HG03575 (cell line): ENCODE data around the gene ANKRD16.
"Not testable (repeated sequence)": the region's sequence is repeated elsewhere in the genome, so short reads cannot be mapped to it uniquely, and the experiment has no call there.

Experiments
- ATAC-seq: cut with Tn5 transposase; IDR thresholded peaks from one replicate; pipeline ENCODE4 v1.9.1; 2021; ENCODE audit not compliant: unreplicated experiment, insufficient number of reproducible peaks, low FRiP score; ENCODE audit errors: extremely low read depth

The ANKRD16 gene

GRCh38 chr10:5889624-5890451, at the start of gene ANKRD16, which contains the start of gene FBH1:
Gene ANKRD16 (minus strand): TSS chr10:5889893. CDS start chr10:5889354, 539 bp downstream.
Gene FBH1 (plus strand): TSS chr10:5890243. CDS start chr10:5890346, 103 bp downstream.
- ATAC-seq = peak; percentile 50

- no peak for ATAC-seq
These were observed 48.6 kb upstream of the ANKRD16 start for GRCh38 chr10:5938291-5938690.

DNA sequence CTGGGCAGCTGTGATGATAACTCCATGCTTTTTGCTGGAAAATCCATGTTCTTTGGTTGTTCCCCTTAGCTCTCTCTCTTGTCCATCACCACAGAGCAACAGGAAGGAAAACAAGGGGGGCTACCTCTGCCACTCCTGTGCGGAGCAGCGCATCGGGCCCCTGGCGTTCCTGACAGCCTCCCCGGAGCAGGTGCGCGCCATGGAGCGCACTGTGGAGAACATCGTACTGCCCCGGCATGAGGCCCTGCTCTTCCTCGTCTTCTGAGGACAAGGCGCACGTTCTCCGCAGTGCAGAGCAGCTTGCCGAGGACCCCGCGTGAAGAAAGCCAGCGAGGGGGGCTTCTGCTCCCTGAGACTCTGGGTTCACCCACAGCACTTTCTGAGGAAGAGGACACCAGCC, 47.3 kb upstream of the ANKRD16 start:
- ATAC-seq = no peak

DNA sequence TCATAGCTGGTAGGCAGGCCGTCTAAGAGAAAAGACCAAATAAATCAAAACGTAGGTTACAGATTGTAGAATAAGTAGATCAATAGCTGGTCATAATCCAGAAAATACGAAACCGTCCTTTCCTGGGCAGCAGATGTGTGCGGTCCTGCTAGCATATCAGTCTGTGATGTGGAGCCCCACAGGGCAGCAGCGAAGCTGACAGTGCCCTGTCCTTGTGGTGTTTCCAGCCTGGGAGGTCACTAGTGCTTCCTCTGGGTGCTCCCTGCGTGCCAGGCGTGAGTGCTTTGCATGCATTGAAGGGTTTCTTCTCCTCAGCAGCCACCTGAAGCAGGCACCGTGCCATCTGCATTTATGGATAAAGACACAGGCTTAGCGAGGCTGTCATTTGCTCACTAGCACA, 45.9 kb upstream of the ANKRD16 start:
- ATAC-seq = no peak

DNA sequence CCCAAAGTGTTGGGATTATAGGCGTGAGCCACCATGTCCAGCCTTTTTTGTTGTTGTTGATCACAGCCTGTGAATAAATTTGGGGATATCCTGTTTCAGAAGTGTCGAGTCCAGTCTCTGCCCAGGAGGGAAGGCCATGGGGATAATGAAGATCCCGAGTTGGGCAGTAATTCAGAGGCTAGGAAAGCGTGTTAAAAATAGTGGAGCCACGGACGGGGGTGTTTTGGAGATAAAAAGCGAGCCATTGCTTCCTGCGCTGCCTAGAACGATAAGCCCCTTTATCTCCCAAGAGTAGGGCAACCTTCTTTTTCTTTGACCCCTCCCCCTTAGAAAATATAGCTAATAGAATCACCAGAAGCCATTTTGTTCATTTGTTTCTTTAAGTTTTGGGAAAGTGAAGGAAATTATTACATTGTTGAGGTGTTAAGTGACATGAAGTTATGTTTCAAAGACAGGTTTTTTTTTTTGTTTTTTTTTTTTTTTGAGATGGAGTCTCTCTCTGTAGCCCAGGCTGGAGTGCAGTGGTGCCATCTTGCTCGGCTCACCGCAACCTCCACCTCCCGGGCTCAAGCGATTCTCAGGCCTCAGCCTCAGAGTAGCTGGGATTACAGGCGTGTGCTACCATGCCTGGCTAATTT, 44.3 kb upstream of the ANKRD16 start:
- ATAC-seq = no peak

DNA sequence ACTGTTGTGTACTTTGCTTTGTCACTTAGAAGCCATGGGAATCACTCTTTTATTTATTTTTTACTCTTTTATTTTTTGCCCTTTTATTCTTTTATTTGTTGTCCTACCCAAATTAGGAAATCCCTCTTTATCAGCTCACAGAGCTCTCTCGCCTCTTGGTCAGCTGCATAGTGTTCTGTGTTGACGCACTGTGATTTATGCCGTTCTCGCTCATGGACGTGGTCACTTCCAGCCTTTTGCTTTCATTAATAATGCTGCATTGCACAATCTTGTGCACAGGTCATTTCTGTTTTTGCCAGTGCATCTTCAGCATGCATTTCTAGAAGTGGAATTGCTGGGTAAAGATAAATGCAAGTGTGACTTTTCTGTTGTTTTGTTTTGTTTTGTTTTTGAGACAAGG, 42.7 kb upstream of the ANKRD16 start:
- no peak for ATAC-seq

DNA sequence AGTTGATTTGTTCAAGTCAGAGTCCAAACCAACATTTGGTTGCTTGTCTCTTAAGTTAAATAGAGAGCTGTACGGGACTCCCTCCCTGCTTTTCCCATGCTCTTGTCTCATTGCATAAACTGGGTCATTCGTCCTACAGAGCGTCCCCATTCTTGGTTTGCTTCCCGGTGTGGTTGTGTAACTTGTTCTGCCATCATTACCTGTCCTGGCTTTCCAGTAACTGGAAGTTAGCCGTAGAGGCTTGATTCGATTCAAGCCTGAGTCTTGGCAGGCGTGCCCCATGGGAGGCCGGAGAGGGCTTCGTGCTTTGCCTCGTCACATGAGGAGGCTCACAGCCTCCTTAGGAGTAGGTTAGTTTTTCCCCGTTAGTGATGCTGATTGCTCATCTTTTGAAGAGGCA, 40.6 kb upstream of the ANKRD16 start:
- ATAC-seq = no peak

DNA sequence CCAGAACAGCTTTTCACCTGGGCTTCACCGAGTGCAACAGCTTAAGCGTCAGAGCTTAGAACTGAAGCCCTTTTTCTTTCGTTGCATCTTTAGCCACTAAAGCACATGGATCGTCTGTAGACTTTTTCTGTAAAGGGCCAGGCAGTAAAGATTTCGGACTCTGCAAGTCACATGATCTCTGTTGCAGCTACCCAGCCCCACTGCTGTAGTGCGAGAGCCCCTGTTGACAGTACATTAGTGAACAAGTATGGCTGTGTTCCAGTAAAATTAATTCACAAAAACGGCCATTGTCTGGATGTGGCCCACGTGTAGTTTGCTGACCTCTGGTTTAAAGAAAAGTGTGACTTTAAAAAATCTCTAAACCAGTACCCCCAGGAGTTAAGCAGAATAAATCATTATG, 39.7 kb upstream of the ANKRD16 start:
- no peak for ATAC-seq

DNA sequence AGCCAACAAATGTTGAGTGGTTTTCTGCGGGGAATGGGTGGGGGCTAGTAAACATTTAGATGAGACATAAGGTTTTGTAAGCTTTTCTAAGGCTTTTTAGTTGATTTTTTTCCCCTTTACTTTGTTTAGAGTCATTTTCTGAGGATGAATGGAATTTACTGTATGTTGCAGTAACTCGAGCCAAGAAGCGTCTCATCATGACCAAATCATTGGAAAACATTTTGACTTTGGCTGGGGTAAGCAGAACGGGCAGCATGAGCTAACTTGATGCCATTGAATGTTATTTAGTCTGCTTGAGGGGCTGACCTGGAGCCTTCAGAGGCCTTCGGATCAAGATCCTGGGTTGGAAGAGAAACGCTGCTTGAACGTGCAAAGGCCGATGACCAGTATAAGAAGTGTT, 37.6 kb upstream of the ANKRD16 start:
- ATAC-seq = no peak

DNA sequence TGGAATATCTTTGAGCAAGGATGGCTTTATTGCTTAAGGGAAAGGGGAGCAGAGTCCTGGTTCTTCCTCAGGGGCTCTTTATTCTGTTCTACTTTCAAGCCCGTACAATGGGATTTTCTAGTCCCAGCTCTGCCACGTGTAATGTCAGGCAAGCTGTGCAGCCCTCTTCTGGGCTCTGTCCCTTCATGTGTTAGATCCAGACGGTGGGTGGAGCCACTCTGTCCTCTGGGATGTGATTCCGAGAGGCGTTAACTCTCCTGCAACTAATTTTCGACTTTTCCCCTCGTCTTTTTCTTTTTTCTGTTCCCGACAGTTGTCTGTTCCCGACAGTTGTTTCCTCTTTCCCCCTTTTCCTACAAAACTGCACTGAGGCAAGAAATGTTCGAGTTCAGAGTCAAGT, 35.2 kb upstream of the ANKRD16 start:
- ATAC-seq = no peak

GRCh38 chr10:5921746-5922145, 32.1 kb upstream of the ANKRD16 start:
- no peak for ATAC-seq

DNA sequence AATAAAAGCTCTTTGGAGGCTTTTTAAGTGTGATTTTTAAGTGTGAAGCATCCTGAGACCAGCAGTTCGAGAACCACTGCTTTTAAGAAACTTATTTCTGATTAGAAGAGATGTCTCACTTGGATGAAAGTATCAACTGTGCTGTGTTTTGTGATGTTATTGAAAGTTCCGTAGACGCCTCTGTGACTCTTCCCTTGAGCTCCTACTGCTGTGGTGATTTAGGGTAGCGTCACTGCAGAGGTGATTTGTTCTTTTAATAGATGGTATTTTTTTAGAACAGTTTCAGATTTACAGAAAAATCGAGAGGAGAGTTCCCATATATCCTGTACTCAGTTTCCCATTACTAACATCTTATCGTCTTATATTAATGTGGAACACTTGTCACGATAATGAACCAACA, 29.9 kb upstream of the ANKRD16 start:
- ATAC-seq = no peak

- no peak for ATAC-seq
These were observed 29.1 kb upstream of the ANKRD16 start for GRCh38 chr10:5918763-5919162.

- ATAC-seq = no peak
These were observed 27.6 kb upstream of the ANKRD16 start for GRCh38 chr10:5917305-5917704.

DNA sequence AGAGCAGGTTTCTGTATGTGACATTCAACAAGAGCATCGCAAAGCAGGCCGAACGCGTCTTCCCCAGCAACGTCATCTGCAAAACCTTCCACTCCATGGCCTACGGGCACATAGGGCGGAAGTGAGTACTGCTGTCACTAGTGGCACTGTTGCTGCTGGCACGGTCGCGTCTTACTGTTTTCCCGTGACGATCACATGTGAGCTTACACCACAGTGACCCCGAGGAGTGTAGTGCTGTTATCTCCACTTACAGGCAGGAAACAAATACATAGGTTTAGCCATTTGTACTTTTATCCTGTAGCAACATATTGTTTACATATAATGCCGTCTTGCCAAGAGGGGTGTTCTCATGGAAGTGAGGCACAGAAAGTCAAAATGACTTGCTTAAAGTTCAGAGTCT, 25.8 kb upstream of the ANKRD16 start:
- ATAC-seq = no peak

DNA sequence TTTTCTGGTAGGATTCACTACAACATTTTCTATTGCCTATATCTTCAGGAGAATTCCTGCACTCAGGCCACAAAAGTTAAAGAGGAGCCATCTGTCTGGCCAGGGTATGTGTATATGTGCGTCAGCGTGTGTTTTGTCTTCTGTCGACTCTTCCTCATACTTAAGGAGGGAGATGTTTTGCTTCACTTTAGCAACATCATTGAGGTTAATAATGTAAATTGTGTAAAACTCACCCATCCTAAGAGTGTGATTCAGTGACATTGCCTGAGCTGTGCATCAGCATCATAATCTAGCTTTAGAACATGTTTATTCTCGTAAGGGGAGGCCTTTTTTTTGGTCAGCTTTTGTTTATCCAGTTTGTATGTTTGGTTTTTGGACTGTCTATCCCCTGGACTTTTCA, 24.0 kb upstream of the ANKRD16 start:
- ATAC-seq = no peak

- no peak for ATAC-seq
These were observed 22.0 kb upstream of the ANKRD16 start for GRCh38 chr10:5911670-5912069.

DNA sequence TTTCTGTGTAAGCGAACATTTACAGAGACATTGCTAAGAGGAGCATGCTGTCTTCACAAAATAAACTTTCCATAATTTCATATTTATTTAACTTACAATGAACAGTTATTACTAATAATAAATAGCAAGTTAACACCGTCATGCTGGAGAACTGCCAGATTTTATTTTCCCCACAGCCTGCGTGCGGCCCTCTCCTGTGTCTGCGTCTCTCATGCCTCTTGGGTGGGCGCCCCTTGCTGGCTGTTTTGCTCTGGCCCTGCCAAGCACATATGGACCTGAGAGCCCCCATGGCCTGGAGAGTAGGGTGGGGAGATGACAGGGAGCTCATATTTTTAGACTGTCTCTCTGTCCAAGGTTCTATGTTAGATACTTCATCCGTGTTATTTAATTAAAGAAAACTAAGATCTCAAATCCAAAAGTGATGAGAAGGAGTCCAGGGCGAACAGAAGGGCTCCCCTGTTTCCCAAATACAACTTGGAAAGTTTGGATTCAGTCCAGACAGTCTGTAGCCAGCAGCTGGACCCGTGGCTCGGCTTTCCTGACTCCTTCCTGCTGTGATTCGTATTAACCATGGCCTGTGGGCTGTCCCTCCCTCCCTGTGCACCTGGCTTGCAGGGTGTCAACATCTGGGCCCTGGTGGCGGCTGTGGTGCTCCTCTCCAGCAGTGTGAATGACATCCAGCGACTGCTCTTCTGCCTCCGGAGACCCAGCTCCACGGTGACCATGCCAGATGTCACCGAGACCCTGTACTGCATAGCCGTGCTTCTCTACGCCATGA, 20.8 kb upstream of the ANKRD16 start:
- ATAC-seq = no peak

GRCh38 chr10:5908676-5909075, 19.0 kb upstream of the ANKRD16 start:
- ATAC-seq = not testable (repeated sequence)

- ATAC-seq = no peak
These were observed 17.0 kb upstream of the ANKRD16 start for GRCh38 chr10:5906651-5907050.
